Activated gamma-delta T cell treated with anti-CD3 and anti-CD28 coated beads, Interleukin-2, amount 50 U/mL, for 16 hours (primary cell): ENCODE results near the gene MAN1B1.
"Not testable (repeated sequence)": the region's sequence is repeated elsewhere in the genome, so short reads cannot be mapped to it uniquely, and the experiment has no call there.

Experiments
- DNase-seq: peaks from one replicate; pipeline ENCODE4 v3.0.0-alpha.2; 2020; ENCODE audit warnings: low read depth

Gene MAN1B1

GRCh38 chr9:137128158-137128861, 41.5 kb downstream of the MAN1B1 start:
- no peak for DNase-seq

GRCh38 chr9:137128862-137129455, 42.2 kb downstream of the MAN1B1 start:
- DNase-seq, result no peak

GRCh38 chr9:137129456-137130175, 42.8 kb downstream of the MAN1B1 start:
- DNase-seq, result peak; percentile 79

- no peak for DNase-seq
These were observed 43.5 kb downstream of the MAN1B1 start for GRCh38 chr9:137130176-137130755.

- DNase-seq, result no peak
These were observed 47.4 kb downstream of the MAN1B1 start for GRCh38 chr9:137134191-137134590.

- DNase-seq, result not testable (repeated sequence)
These were observed 48.4 kb downstream of the MAN1B1 start for GRCh38 chr9:137135154-137135553.

- DNase-seq, result no peak
These were observed 49.6 kb downstream of the MAN1B1 start for GRCh38 chr9:137136261-137136880.

- DNase-seq, result no peak
These were observed 50.3 kb downstream of the MAN1B1 start for GRCh38 chr9:137136881-137137607.

- DNase-seq, result no peak
These were observed 51.4 kb downstream of the MAN1B1 start for GRCh38 chr9:137138058-137138721.

- DNase-seq, result no peak
These were observed 52.1 kb downstream of the MAN1B1 start, which contains the start of gene GRIN1 for GRCh38 chr9:137138722-137139467. Gene GRIN1, plus strand, starts transcription at chr9:137139154. Its CDS starts 333 bp downstream, at chr9:137139487.

GRCh38 chr9:137139468-137140150, 52.8 kb downstream of the MAN1B1 start:
- DNase-seq, result no peak

- DNase-seq, result no peak
These were observed 53.6 kb downstream of the MAN1B1 start for GRCh38 chr9:137140151-137141012.

- no peak for DNase-seq
These were observed 54.4 kb downstream of the MAN1B1 start for GRCh38 chr9:137141050-137141810.

- DNase-seq, result no peak
These were observed 55.5 kb downstream of the MAN1B1 start for GRCh38 chr9:137141976-137142936.

GRCh38 chr9:137143459-137143858, 56.7 kb downstream of the MAN1B1 start:
- no peak for DNase-seq

- no peak for DNase-seq
These were observed 59.1 kb downstream of the MAN1B1 start for GRCh38 chr9:137145731-137146526.
